Endothelial cell (in vitro differentiated cells): ENCODE data around the gene ACTL7B. TPM values are rescaled to one million over a fixed set of nuclear protein-coding genes. Genes with fewer than 3 reads are reported as not detected.
"Not testable (repeated sequence)": the region's sequence is repeated elsewhere in the genome, so short reads cannot be mapped to it uniquely, and the experiment has no call there.

Source experiments
- DNase-seq: peaks from one replicate; pipeline ENCODE4 v3.0.0; 2021; ENCODE audit warnings: low spot score
- H3K27ac Mint-ChIP-seq: one replicate; pipeline ENCODE4 v1.8.0; 2021; ENCODE audit warnings: mixed read lengths, inconsistent platforms; ENCODE audit not compliant: unreplicated experiment
- H3K27me3 Mint-ChIP-seq: one replicate; pipeline ENCODE4 v1.8.0; 2021; ENCODE audit warnings: mild to moderate bottlenecking, moderate library complexity, mixed read lengths, inconsistent platforms; ENCODE audit not compliant: unreplicated experiment
- H3K36me3 Mint-ChIP-seq: one replicate; pipeline ENCODE4 v1.8.0; 2021; ENCODE audit warnings: mild to moderate bottlenecking, low read depth, mixed read lengths, inconsistent platforms; ENCODE audit not compliant: unreplicated experiment
- H3K4me1 Mint-ChIP-seq: one replicate; pipeline ENCODE4 v1.8.0; 2021; ENCODE audit warnings: mild to moderate bottlenecking, mixed read lengths, inconsistent platforms; ENCODE audit not compliant: unreplicated experiment
- H3K4me3 Mint-ChIP-seq: one replicate; pipeline ENCODE4 v1.8.0; 2021; ENCODE audit warnings: mild to moderate bottlenecking, mixed read lengths, inconsistent platforms; ENCODE audit not compliant: unreplicated experiment
- H3K9me3 Mint-ChIP-seq: one replicate; pipeline ENCODE4 v1.8.0; 2021; ENCODE audit warnings: mixed read lengths, inconsistent platforms; ENCODE audit not compliant: unreplicated experiment
- CTCF ChIP-seq: fragments of 200-600 bp; sonication (generic); IDR thresholded peaks from one replicate; pipeline ENCODE4 v1.5.0; 2021; ENCODE audit warnings: antibody characterized with exemption; ENCODE audit not compliant: unreplicated experiment
- long read RNA-seq: library from polyadenylated mRNA; unstranded; transcript quantifications from one replicate; pipeline ENCODE4 v2.0.0, GENCODE V29; 2020; ENCODE audit not compliant: unreplicated experiment
- total RNA-seq: library from RNA; stranded (reverse); fragmentation: NEBNext Ultra II Directional; extraction: Animal tissue kit (Norgen Biotek cat#: 25700); gene quantifications from one replicate; pipeline ENCODE4 v1.2.1, GENCODE V29; 2021; ENCODE audit not compliant: unreplicated experiment

The ACTL7B gene
- total RNA-seq = not detected
- long read RNA-seq = 0 reads

GRCh38 chr9:108855888-108856287 is at the start of gene ACTL7B:
ACTL7B (minus strand) TSS chr9:108855986; CDS start chr9:108855930, 56 bp downstream.
- H3K27ac Mint-ChIP-seq = no peak within 1 kb of the TSS
- no peak within 1 kb of the TSS for H3K4me3 Mint-ChIP-seq
- TF ChIP-seq CTCF = no peak

GRCh38 chr9:108905494-108905893 is 49.7 kb upstream of the ACTL7B start:
- TF ChIP-seq CTCF = no peak
- Mint-ChIP-seq H3K4me1 (no peaks in the 10 kb centered on the region), H3K27me3 (peaks cover 4% of the 10 kb centered on the region), H3K4me3 (no peak overlapping the region), H3K9me3 (no peaks in the 10 kb centered on the region), H3K27ac (no peak overlapping the region), H3K36me3 (peaks cover 43% of the 10 kb centered on the region)
- no peak for DNase-seq

More at GRCh38 chr9:108855888-108856287, at the start of gene ACTL7B:
- H3K36me3 Mint-ChIP-seq = no peaks in the 10 kb centered on the region
- H3K4me1 Mint-ChIP-seq = peaks cover 14% of the 10 kb centered on the region
- peaks cover 11% of the 10 kb centered on the region for H3K27me3 Mint-ChIP-seq
- no peak for DNase-seq
- H3K9me3 Mint-ChIP-seq = no peaks in the 10 kb centered on the region

- Mint-ChIP-seq H3K36me3 (peaks cover 47% of the 10 kb centered on the region), H3K4me1 (no peaks in the 10 kb centered on the region), H3K27ac (no peak overlapping the region), H3K4me3 (no peak overlapping the region), H3K9me3 (no peaks in the 10 kb centered on the region), H3K27me3 (peaks cover 4% of the 10 kb centered on the region)
- DNase-seq = no peak
- no peak for TF ChIP-seq CTCF
Measured at GRCh38 chr9:108904161-108904560, 48.4 kb upstream of the ACTL7B start.

GRCh38 chr9:108903420-108904103 is 47.8 kb upstream of the ACTL7B start:
- Mint-ChIP-seq H3K4me3 (no peak overlapping the region), H3K27ac (no peak overlapping the region), H3K9me3 (no peaks in the 10 kb centered on the region), H3K36me3 (peaks cover 41% of the 10 kb centered on the region), H3K27me3 (peaks cover 4% of the 10 kb centered on the region), H3K4me1 (no peaks in the 10 kb centered on the region)
- no peak for DNase-seq
- TF ChIP-seq CTCF = no peak

GRCh38 chr9:108900176-108900575 is 44.4 kb upstream of the ACTL7B start:
- peaks cover 5% of the 10 kb centered on the region for H3K4me1 Mint-ChIP-seq
- peaks cover 41% of the 10 kb centered on the region for H3K36me3 Mint-ChIP-seq
- DNase-seq = no peak
- no peaks in the 10 kb centered on the region for H3K9me3 Mint-ChIP-seq
- H3K27me3 Mint-ChIP-seq = peaks cover 2% of the 10 kb centered on the region
- no peak overlapping the region for H3K27ac Mint-ChIP-seq
- no peak overlapping the region for H3K4me3 Mint-ChIP-seq
- TF ChIP-seq CTCF = no peak

GRCh38 chr9:108899023-108899695 is 43.4 kb upstream of the ACTL7B start:
- not testable (repeated sequence) for H3K4me3 Mint-ChIP-seq, H3K9me3 Mint-ChIP-seq, H3K27ac Mint-ChIP-seq, H3K27me3 Mint-ChIP-seq, DNase-seq
- Mint-ChIP-seq H3K4me1 (peaks cover 11% of the 10 kb centered on the region), H3K36me3 (peaks cover 46% of the 10 kb centered on the region)
